Measurements from ENCODE around the gene PEX11G. TPM values are rescaled to one million over a fixed set of nuclear protein-coding genes. Genes with fewer than 3 reads are reported as not detected.

Gene PEX11G
- total and polyA plus RNA-seq, 10 donors: 2.3 to 9.6 (median 4.6) TPM

DNA sequence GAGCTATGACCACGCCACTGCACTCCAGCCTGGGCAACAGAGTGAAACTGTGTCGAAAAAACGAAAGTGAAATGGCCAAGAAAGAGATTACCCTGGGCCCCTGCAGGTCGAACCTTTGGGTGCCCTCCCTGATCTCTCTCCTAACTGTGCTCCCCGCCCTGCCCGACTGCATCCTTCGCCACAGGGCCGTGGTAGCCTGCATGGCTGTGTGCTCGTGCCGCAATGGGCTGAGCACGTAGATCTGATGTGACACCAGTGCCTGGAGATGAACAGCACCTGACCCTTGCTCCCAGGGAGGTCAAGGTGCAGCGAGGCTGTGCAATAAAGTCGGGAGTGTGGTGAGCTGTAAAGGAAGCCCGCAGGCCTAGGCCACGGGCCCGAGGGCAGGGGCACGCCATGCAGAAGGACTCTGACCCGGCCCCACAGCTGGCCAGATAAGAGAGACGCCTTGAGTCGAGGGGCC is 60.2 kb downstream of the PEX11G start:
- 90 to 98% (median 93%) methylated on average over 19 to 20 of the region's 20 CpGs for WGBS, 5 donors
- no peaks in the 10 kb centered on the region for H3K27me3 ChIP-seq (replicated peaks in 1 of 7)
- DNase-seq: no peak
- peaks cover 5 to 99% (median 29%) of the 10 kb centered on the region in 6 donors for H3K36me3 ChIP-seq
- no peak overlapping the region for H3K4me3 ChIP-seq
- TF ChIP-seq POLR2AphosphoS5 (IDR thresholded peaks at IDR 0.05): peak in 2 of 3 donors; percentile 30 to 64
- TF ChIP-seq POLR2A (IDR thresholded peaks at IDR 0.05): no peak
- TF ChIP-seq, protein P1, sequence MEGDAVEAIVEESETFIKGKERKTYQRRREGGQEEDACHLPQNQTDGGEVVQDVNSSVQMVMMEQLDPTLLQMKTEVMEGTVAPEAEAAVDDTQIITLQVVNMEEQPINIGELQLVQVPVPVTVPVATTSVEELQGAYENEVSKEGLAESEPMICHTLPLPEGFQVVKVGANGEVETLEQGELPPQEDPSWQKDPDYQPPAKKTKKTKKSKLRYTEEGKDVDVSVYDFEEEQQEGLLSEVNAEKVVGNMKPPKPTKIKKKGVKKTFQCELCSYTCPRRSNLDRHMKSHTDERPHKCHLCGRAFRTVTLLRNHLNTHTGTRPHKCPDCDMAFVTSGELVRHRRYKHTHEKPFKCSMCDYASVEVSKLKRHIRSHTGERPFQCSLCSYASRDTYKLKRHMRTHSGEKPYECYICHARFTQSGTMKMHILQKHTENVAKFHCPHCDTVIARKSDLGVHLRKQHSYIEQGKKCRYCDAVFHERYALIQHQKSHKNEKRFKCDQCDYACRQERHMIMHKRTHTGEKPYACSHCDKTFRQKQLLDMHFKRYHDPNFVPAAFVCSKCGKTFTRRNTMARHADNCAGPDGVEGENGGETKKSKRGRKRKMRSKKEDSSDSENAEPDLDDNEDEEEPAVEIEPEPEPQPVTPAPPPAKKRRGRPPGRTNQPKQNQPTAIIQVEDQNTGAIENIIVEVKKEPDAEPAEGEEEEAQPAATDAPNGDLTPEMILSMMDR (IDR thresholded peaks at IDR 0.05 in 8 of 11, conservative IDR thresholded peaks at IDR 0.05 in 3 of 11): no peak
- no peaks in the 10 kb centered on the region for H3K9me3 ChIP-seq
- H3K4me1 ChIP-seq: peaks cover 0 to 19% (median 0%) of the 10 kb centered on the region in 6 donors
- H3K27ac ChIP-seq: no peak overlapping the region
- intact Hi-C loops (cut with DNase I; ENCODE audit: low total_unique reads): no loop called here

DNA sequence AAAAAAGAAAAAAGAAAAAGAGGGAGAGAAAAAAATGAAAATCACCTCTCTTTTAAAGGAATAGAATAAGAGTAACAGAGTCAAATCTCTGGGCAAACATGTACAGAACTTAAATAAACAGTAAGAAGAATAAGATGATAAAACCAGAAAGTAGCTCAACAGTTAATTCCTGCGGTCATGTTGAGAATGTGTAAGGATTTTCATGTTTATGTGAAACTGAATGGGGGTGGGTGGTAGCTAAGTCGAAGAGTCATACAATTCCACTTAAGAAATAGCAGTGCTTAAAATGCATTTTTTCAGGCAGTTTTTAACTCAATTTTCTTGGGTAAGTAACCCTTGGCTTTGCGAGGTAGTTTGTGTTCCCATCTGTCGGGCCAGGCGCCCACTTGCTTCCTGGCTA is 60.9 kb downstream of the PEX11G start:
- H3K27ac ChIP-seq: no peak overlapping the region
- 66 to 81% (median 79%) methylated on average over 5 of the region's 5 CpGs for WGBS, 5 donors
- H3K27me3 ChIP-seq (replicated peaks in 1 of 7): no peaks in the 10 kb centered on the region
- intact Hi-C loops (cut with DNase I; ENCODE audit: low total_unique reads): no loop called here
- TF ChIP-seq POLR2A (IDR thresholded peaks at IDR 0.05) (no peak), POLR2AphosphoS5 (IDR thresholded peaks at IDR 0.05) (no peak)
- TF ChIP-seq, protein P1 (IDR thresholded peaks at IDR 0.05 in 8 of 11, conservative IDR thresholded peaks at IDR 0.05 in 3 of 11): no peak
- DNase-seq: no peak
- H3K9me3 ChIP-seq: no peaks in the 10 kb centered on the region
- no peak overlapping the region for H3K4me3 ChIP-seq
- H3K4me1 ChIP-seq: peaks cover 0 to 19% (median 0%) of the 10 kb centered on the region in 6 donors
- peaks cover 5 to 100% (median 34%) of the 10 kb centered on the region in 6 donors for H3K36me3 ChIP-seq

DNA sequence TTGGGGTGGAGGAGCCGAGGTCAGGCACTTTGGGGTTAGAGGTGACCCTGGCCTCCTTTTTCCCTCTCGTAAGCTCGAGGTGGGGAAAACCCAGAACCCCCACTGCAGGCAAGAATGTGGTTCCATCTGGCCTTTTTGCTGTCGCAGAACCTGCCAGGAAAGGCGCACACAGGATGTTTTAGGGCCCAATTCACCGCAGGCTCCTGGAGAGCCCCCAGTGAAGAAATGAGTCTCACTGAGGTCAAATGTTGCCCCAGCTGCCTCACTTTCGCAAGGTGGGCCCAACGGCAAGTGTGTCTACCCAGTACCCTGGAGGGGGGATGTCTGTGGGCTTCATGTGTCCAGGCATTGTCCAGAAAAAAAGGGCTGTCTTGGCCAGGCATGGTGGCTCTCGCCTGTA is 61.8 kb downstream of the PEX11G start:
- no peak for DNase-seq
- no peak for TF ChIP-seq POLR2AphosphoS5 (IDR thresholded peaks at IDR 0.05)
- no peak for TF ChIP-seq POLR2A (IDR thresholded peaks at IDR 0.05)
- TF ChIP-seq, protein P1 (IDR thresholded peaks at IDR 0.05 in 8 of 11, conservative IDR thresholded peaks at IDR 0.05 in 3 of 11): no peak
- Histone ChIP-seq H3K36me3 (peaks cover 5 to 100% (median 41%) of the 10 kb centered on the region in 6 donors), H3K9me3 (no peaks in the 10 kb centered on the region), H3K4me3 (no peak overlapping the region), H3K27ac (no peak overlapping the region), H3K4me1 (peaks cover 0 to 19% (median 0%) of the 10 kb centered on the region in 6 donors), H3K27me3 (replicated peaks in 1 of 7) (no peaks in the 10 kb centered on the region)
- 68 to 84% (median 77%) methylated on average over 9 of the region's 9 CpGs for WGBS, 5 donors
- intact Hi-C loops (cut with DNase I; ENCODE audit: low total_unique reads): no loop called here

Other genes starting within 250 kb of the PEX11G start
- gene INSR, start 194.6 kb downstream of the PEX11G start, total RNA-seq: 100 to 1,000 TPM; 202 to 467 (median 368) TPM
- 10 to 100 TPM in 2 of 3 donors, 1 to 10 TPM in 1; 7.6 to 21.5 (median 20.7) TPM for gene INSR, start 194.6 kb downstream of the PEX11G start, polyA plus RNA-seq
- gene ARHGEF18, start 140.1 kb downstream of the PEX11G start, total RNA-seq: 10 to 100 TPM; 60.2 to 79.8 (median 71.1) TPM
- gene ARHGEF18, start 140.1 kb downstream of the PEX11G start, polyA plus RNA-seq: 10 to 100 TPM; 24.3 to 56.9 (median 38.1) TPM
- 10 to 100 TPM; 22.8 to 50.5 (median 43.6) TPM for gene ZNF358, start 27.1 kb upstream of the PEX11G start, total RNA-seq
- 10 to 100 TPM; 23.8 to 44.6 (median 30.6) TPM for gene ZNF358, start 27.1 kb upstream of the PEX11G start, polyA plus RNA-seq
- 100 to 1,000 TPM in 6 of 7 donors, 10 to 100 TPM in 1; 76.9 to 166 (median 131) TPM for gene MCOLN1, start 33.6 kb upstream of the PEX11G start, total RNA-seq
- gene MCOLN1, start 33.6 kb upstream of the PEX11G start, polyA plus RNA-seq: 100 to 1,000 TPM in 1 of 3 donors, 10 to 100 TPM in 2; 25.1 to 106 (median 68.5) TPM
- gene PNPLA6, start 46.7 kb upstream of the PEX11G start, total RNA-seq: 100 to 1,000 TPM; 125 to 225 (median 151) TPM
- 100 to 1,000 TPM in 2 of 3 donors, 10 to 100 TPM in 1; 51.0 to 142 (median 130) TPM for gene PNPLA6, start 46.7 kb upstream of the PEX11G start, polyA plus RNA-seq
- 1 to 10 TPM in 3 of 7 donors, under 1 TPM in 4; 0.28 to 1.5 (median 0.85) TPM for gene CAMSAP3, start 106.8 kb upstream of the PEX11G start, total RNA-seq
- under 1 TPM; 0.52 to 0.77 (median 0.76) TPM for gene CAMSAP3, start 106.8 kb upstream of the PEX11G start, polyA plus RNA-seq
- 10 to 100 TPM; 37.2 to 52.2 (median 41.4) TPM for gene XAB2, start 140.5 kb upstream of the PEX11G start, total RNA-seq
- 10 to 100 TPM; 31.8 to 49.0 (median 48.3) TPM for gene XAB2, start 140.5 kb upstream of the PEX11G start, polyA plus RNA-seq
- 10 to 100 TPM in 6 of 7 donors, 1 to 10 TPM in 1; 8.7 to 94.5 (median 77.3) TPM for gene PET100, start 140.8 kb upstream of the PEX11G start, total RNA-seq
- gene PET100, start 140.8 kb upstream of the PEX11G start, polyA plus RNA-seq: 100 to 1,000 TPM; 111 to 130 (median 125) TPM
- 1 to 10 TPM in 6 of 7 donors, not detected in 1; 1.5 to 2.7 (median 2.0) TPM for gene PCP2, start 144.7 kb upstream of the PEX11G start, total RNA-seq
- gene PCP2, start 144.7 kb upstream of the PEX11G start, polyA plus RNA-seq: 1 to 10 TPM; 2.5 to 5.9 (median 3.5) TPM
- 100 to 1,000 TPM; 144 to 455 (median 185) TPM for gene STXBP2, start 148.1 kb upstream of the PEX11G start, total RNA-seq
- gene STXBP2, start 148.1 kb upstream of the PEX11G start, polyA plus RNA-seq: 100 to 1,000 TPM in 1 of 3 donors, 10 to 100 TPM in 2; 58.8 to 198 (median 94.4) TPM
- gene RETN, start 180.0 kb upstream of the PEX11G start, total RNA-seq: 10 to 100 TPM in 4 of 7 donors, 1 to 10 TPM in 3; 5.4 to 44.0 (median 12.4) TPM
- gene RETN, start 180.0 kb upstream of the PEX11G start, polyA plus RNA-seq: 10 to 100 TPM; 26.0 to 60.6 (median 51.1) TPM
- gene MCEMP1, start 188.1 kb upstream of the PEX11G start, total RNA-seq: 10 to 100 TPM; 12.9 to 95.6 (median 28.7) TPM
- 10 to 100 TPM in 2 of 3 donors, 1 to 10 TPM in 1; 3.9 to 23.7 (median 11.7) TPM for gene MCEMP1, start 188.1 kb upstream of the PEX11G start, polyA plus RNA-seq
- gene TRAPPC5, start 191.8 kb upstream of the PEX11G start, total RNA-seq: 10 to 100 TPM; 47.2 to 88.5 (median 77.4) TPM
- gene TRAPPC5, start 191.8 kb upstream of the PEX11G start, polyA plus RNA-seq: 100 to 1,000 TPM in 2 of 3 donors, 10 to 100 TPM in 1; 94.3 to 159 (median 128) TPM
- gene FCER2, start 213.1 kb upstream of the PEX11G start, total RNA-seq: 100 to 1,000 TPM in 1 of 7 donors, 10 to 100 TPM in 6; 26.4 to 121 (median 47.0) TPM
- 100 to 1,000 TPM in 2 of 3 donors, 10 to 100 TPM in 1; 48.0 to 108 (median 105) TPM for gene FCER2, start 213.1 kb upstream of the PEX11G start, polyA plus RNA-seq
- gene CLEC4G, start 243.1 kb upstream of the PEX11G start, total RNA-seq: 1 to 10 TPM in 3 of 7 donors, under 1 TPM in 3, not detected in 1; 0.34 to 4.0 (median 0.88) TPM
- 1 to 10 TPM in 2 of 3 donors, under 1 TPM in 1; 0.50 to 1.3 (median 1.0) TPM for gene CLEC4G, start 243.1 kb upstream of the PEX11G start, polyA plus RNA-seq

All from spleen (tissue), 11 donors.